Subcutaneous abdominal adipose tissue (tissue), 5 donors: Measurements from ENCODE around the gene PMEL.
"Not testable (repeated sequence)": the region's sequence is repeated elsewhere in the genome, so short reads cannot be mapped to it uniquely, and the experiment has no call there.

Experiments used
- H3K27ac ChIP-seq: one replicate; pipeline ENCODE4 v1.7.0; 2013; ENCODE audit warnings: low read depth, mild to moderate bottlenecking, inconsistent platforms, low read length, moderate library complexity
- H3K27me3 ChIP-seq, 5 donors: one replicate each; pipeline ENCODE4 v1.7.0; 2013; ENCODE audit warnings: low read length in 5 of 5, inconsistent platforms in 1 of 5; ENCODE audit not compliant: control insufficient read depth in 5 of 5, insufficient read depth in 4 of 5
- H3K36me3 ChIP-seq, 5 donors: one replicate each; pipeline ENCODE4 v1.7.0; 2013; ENCODE audit warnings: low read length in 5 of 5; ENCODE audit not compliant: control insufficient read depth in 5 of 5, insufficient read depth in 5 of 5
- H3K4me1 ChIP-seq, 5 donors: one replicate each; pipeline ENCODE4 v1.7.0; 2013; ENCODE audit warnings: low read length in 5 of 5, mild to moderate bottlenecking in 3 of 5, moderate library complexity in 1 of 5; ENCODE audit not compliant: control insufficient read depth in 5 of 5, insufficient read depth in 5 of 5
- H3K4me3 ChIP-seq, 5 donors: one replicate each; pipeline ENCODE4 v1.7.0; 2013; ENCODE audit warnings: low read length in 5 of 5, low read depth in 1 of 5
- H3K9ac ChIP-seq, 5 donors: one replicate each; pipeline ENCODE4 v1.7.0; 2013; ENCODE audit warnings: low read length in 5 of 5, mild to moderate bottlenecking in 4 of 5, moderate library complexity in 3 of 5
- H3K9me3 ChIP-seq, 5 donors: one replicate each; pipeline ENCODE4 v1.7.0; 2013; ENCODE audit warnings: low read length in 5 of 5; ENCODE audit not compliant: control insufficient read depth in 5 of 5
- donor health status: healthy.
- donor health status: healthy.
- donor health status: healthy.
- donor health status: healthy.
- donor health status: healthy.

PMEL gene

GRCh38 chr12:55927588-55928502 is 38.0 kb downstream of the PMEL start, which contains the start of gene PYM1:
TSS of gene PYM1 (minus strand) at chr12:55927894. CDS start at chr12:55927761, 133 bp downstream.
- Histone ChIP-seq H3K4me3 (peak within 1 kb of the TSS; percentile 91 to 100 (median 92)), H3K27ac (peak within 1 kb of the TSS; percentile 96), H3K9me3 (no peaks in the 10 kb centered on the region), H3K27me3 (peaks cover 0 to 4% (median 0%) of the 10 kb centered on the region in 5 donors), H3K4me1 (peaks cover 3 to 56% (median 45%) of the 10 kb centered on the region in 5 donors), H3K9ac (peak within 1 kb of the TSS; percentile 78 to 97 (median 92)), H3K36me3 (peaks cover 0 to 2% (median 0%) of the 10 kb centered on the region in 5 donors)

DNA sequence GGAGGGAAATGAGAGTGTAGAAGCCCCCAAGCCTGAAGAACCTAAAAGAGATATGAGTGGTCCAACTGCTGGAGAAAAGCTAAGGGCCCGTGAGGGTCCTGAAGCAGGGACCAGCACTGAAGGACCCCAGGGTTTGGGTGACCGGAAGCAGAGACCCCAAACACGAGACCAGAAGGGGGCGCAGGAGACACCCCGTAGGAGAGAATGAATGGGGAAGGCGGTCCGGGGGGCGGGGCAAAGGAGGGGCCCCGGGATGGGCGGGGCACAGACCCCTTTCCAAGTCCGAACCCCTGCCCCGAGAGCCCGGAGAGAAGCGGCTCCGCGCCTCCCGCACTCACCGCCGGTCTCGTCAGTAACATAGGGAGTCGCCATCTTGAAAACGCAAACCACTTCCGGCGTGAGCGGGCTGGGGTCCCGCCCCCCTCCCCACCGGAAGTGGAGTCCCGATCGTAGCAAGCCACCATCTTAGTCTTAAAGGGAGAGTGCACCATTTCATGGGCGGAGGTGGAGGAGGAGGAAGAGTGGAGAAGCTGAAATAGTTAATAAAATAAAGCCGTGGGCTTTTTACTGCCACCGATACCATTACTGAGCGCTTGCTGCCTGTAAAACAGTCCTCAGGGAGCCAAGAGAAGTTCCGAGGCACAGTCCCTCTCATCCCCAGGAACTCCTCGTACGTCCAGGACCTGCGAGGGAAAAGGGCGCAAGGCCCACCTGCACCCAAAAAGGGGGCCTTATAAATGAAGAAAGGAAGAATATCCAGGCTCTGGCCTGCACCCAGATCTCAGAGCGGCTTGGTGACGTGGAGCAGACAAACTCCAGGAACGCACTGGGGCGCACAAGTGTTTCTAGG is 38.9 kb downstream of the PMEL start:
- peaks cover 0 to 8% (median 4%) of the 10 kb centered on the region in 5 donors for H3K36me3 ChIP-seq
- H3K27ac ChIP-seq, result peak overlapping the region; percentile 96
- H3K27me3 ChIP-seq, result no peaks in the 10 kb centered on the region
- H3K4me1 ChIP-seq, result peaks cover 3 to 48% (median 41%) of the 10 kb centered on the region in 5 donors
- peak overlapping the region; percentile 91 to 100 (median 92) for H3K4me3 ChIP-seq
- peak overlapping the region; percentile 78 to 97 (median 92) for H3K9ac ChIP-seq
- H3K9me3 ChIP-seq, result no peaks in the 10 kb centered on the region

DNA sequence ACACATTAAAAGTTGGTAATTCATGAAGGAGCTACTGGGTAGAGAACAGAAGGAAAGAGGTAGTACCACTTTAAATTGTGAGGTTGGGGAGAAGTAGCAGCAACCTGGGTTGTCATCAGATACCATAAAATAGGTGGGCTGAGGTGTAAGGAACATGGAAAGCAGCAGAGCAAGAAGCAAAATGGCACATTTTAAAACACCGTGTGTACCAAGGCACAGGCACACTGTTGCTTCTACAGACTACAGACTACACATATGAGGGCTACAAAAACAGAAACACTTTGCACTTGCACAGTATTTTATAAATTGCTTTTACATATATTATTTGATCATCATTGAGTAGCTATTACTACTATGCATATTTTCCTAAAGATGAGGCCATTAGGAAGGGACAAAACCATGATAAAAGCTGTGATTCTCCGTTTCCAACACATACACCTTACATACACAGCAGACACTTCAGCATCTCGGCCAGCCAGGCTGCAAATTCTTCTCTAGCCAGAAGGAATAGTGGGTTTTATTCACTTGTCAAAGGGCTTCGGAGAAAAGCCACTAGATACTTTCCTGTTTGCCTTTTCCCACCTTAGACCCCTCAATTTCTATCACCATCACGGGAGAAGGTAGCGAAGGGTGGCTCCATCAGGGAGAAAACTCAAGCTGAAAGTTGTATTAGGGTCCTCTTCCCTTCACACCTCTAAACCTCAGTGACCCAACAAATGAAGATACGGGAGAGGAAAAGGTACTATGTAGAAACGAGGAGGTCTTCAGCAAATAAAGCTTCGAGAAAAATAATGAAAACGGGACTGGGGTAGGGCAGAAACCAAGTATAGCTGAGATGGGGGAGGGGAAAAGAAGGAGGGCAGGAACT is 39.7 kb downstream of the PMEL start:
- Histone ChIP-seq H3K27ac (peak overlapping the region; percentile 96), H3K4me3 (peak overlapping the region; percentile 88 to 100 (median 92)), H3K4me1 (peaks cover 3 to 42% (median 35%) of the 10 kb centered on the region in 5 donors), H3K36me3 (peaks cover 0 to 13% (median 7%) of the 10 kb centered on the region in 5 donors), H3K27me3 (no peaks in the 10 kb centered on the region), H3K9ac (peak overlapping the region in 4 of 5 donors; percentile 78 to 97 (median 94)), H3K9me3 (no peaks in the 10 kb centered on the region)

DNA sequence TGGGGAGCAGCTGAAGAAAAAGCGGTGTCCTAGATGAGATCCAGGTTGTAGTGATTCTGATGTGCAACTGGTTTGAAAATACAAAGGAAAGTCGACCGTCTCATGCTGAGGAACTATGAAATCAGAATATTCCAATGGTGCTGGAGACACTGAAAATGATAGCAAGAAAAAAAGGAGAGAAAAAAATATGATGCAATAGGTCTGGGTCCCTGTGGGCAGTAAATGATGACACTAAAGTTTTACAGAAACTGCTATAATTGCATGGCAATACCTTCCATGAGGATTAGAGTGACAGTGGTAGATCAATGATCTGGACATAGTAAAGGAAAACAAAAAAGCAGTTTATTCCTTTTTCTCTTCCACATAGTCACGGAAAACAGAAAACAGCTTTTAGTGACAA is 40.5 kb downstream of the PMEL start:
- Histone ChIP-seq H3K4me1 (peaks cover 2 to 35% (median 28%) of the 10 kb centered on the region in 5 donors), H3K9ac (peak overlapping the region in 2 of 5 donors; percentile 5 to 97), H3K27me3 (no peaks in the 10 kb centered on the region), H3K36me3 (peaks cover 0 to 13% (median 7%) of the 10 kb centered on the region in 5 donors), H3K4me3 (no peak overlapping the region), H3K9me3 (no peaks in the 10 kb centered on the region), H3K27ac (peak overlapping the region; percentile 96)

DNA sequence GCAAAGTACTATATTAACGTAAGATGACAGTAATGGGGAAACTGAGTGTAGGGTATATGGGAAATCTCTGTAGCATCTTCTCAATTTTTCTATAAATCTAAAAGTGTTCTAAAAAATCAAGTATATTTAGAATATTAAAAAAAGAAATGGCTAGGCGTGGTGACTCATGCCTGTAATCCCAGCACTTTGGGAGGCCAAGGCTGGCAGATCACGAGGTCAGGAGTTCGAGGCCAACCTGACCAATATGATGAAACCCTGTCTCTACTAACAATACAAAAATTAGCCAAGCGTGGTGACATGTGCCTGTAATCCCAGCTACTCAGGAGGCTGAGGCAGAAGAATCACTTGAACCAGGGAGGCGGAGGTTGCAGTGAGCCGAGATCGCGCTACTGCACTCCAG is 42.2 kb downstream of the PMEL start:
- peaks cover 0 to 13% (median 7%) of the 10 kb centered on the region in 5 donors for H3K36me3 ChIP-seq

GRCh38 chr12:55922126-55922525 is 43.7 kb downstream of the PMEL start:
- Histone ChIP-seq H3K9ac (no peak overlapping the region), H3K4me1 (peaks cover 0 to 15% (median 11%) of the 10 kb centered on the region in 5 donors), H3K27ac (no peak overlapping the region), H3K36me3 (peaks cover 0 to 13% (median 7%) of the 10 kb centered on the region in 5 donors), H3K27me3 (no peaks in the 10 kb centered on the region), H3K4me3 (no peak overlapping the region), H3K9me3 (no peaks in the 10 kb centered on the region)

More for the DNA sequence above, 42.2 kb downstream of the PMEL start:
- H3K4me3 ChIP-seq, H3K9me3 ChIP-seq, H3K27me3 ChIP-seq, H3K27ac ChIP-seq, H3K9ac ChIP-seq: not testable (repeated sequence)
- H3K4me1 ChIP-seq, result peaks cover 2 to 22% (median 18%) of the 10 kb centered on the region in 5 donors

GRCh38 chr12:55919032-55919431 is 46.8 kb downstream of the PMEL start:
- H3K27ac ChIP-seq, H3K27me3 ChIP-seq, H3K4me1 ChIP-seq, H3K9me3 ChIP-seq, H3K4me3 ChIP-seq, H3K9ac ChIP-seq: not testable (repeated sequence)
- H3K36me3 ChIP-seq, result peaks cover 0 to 22% (median 5%) of the 10 kb centered on the region in 5 donors

GRCh38 chr12:55915482-55915859 is 50.4 kb downstream of the PMEL start:
- no peaks in the 10 kb centered on the region for H3K27me3 ChIP-seq
- no peak overlapping the region for H3K9ac ChIP-seq
- no peak overlapping the region for H3K27ac ChIP-seq
- H3K36me3 ChIP-seq, result peaks cover 0 to 19% (median 7%) of the 10 kb centered on the region in 5 donors
- no peaks in the 10 kb centered on the region for H3K4me1 ChIP-seq
- no peak overlapping the region for H3K4me3 ChIP-seq
- no peaks in the 10 kb centered on the region for H3K9me3 ChIP-seq

DNA sequence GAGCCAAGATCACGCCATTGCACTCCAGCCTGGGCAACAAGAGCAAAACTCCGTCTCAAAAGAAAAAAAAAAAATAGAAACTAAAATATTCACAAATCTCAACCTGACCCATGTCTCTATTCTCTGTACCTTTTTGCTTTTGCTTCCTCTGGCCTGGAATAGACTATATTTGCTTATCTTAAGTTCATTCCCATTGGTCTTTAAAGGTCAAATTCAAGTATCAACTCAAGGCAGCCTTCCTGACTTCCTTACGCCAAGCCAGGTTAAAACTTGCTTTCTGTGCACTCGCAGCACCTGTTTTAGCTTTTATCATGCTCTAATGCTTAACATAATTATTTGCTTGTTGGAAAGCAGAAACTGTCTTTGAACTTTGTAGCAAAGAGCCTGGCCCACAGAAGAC is 52.9 kb downstream of the PMEL start:
- no peaks in the 10 kb centered on the region for H3K4me1 ChIP-seq
- H3K9me3 ChIP-seq, result no peaks in the 10 kb centered on the region

More for the DNA sequence above, 52.9 kb downstream of the PMEL start:
- H3K27me3 ChIP-seq, result no peaks in the 10 kb centered on the region
- H3K4me3 ChIP-seq, result no peak overlapping the region
- peaks cover 0 to 19% (median 7%) of the 10 kb centered on the region in 5 donors for H3K36me3 ChIP-seq
- no peak overlapping the region for H3K27ac ChIP-seq
- no peak overlapping the region for H3K9ac ChIP-seq
